NCI-H510A treated with DMSO at 0.1 percent for 48 hours (cell line): ENCODE measurements around the gene LMX1B.
"Not testable (repeated sequence)": the region's sequence is repeated elsewhere in the genome, so short reads cannot be mapped to it uniquely, and the experiment has no call there.

Source experiments
- DNase-seq: peaks from one replicate; lab custom pipeline; 2025; lab: John Stamatoyannopoulos, UW

LMX1B gene

GRCh38 chr9:126633881-126634558 lies 20.3 kb downstream of the LMX1B start:
- no peak for DNase-seq

DNA sequence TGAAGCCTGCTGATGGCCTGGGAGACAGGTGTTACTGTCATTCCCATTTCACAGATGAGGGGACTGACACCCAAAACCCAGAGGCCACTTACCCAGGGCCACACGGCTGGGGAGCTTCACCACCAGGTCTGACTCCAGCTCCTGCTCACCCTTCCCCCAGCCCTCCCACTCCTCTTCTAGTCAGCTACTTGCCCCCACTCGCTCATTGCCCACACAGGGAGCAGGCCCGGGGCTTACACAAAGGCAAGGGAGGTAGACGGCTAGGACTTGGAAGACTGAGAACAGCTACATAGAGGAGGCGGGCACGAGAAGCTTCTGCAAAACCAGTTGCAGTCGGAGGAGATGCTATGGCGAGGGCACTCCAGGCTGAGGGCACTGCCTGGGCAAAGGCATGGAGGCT lies 21.3 kb downstream of the LMX1B start:
- DNase-seq, result no peak

DNA sequence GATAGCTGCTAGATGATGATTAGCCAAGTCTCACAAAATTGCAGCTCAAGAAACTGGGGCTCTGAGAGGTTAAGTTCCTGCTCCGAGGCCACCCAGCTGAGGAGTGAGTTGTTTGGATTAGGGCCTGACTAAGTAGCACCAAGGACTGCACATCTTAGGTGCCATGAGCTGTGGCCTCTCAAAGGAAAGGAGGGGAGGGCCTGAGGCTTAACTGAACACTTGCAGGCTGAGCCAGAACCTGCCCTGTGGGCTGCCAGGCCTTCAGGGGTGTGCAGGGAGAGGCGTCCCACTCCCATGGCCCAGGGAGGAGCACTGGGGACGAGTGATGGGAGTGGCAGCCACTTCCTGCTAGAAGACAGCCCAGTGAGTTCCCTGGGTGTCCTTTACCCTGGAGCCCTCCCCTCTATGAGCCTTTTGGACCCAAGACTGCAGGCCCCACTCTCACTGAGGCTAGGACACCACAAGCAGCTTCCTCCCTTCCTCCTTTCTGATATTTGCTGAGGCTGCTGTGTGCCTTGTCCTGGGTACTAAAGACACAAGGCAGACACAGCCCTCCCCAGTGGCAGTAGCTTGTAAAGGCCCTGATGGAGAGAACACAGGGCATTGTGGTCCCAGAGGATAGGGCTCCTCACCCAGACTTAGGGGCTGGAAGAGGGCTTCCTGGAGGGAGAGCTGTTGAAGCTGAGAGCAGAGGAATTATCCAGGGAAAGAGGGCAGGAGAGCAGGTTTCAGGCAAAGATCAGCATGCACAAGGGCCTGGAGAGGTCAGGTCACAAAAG lies 22.1 kb downstream of the LMX1B start:
- DNase-seq, result no peak

- DNase-seq, result no peak
Observed at GRCh38 chr9:126636983-126637798, 23.5 kb downstream of the LMX1B start.

DNA sequence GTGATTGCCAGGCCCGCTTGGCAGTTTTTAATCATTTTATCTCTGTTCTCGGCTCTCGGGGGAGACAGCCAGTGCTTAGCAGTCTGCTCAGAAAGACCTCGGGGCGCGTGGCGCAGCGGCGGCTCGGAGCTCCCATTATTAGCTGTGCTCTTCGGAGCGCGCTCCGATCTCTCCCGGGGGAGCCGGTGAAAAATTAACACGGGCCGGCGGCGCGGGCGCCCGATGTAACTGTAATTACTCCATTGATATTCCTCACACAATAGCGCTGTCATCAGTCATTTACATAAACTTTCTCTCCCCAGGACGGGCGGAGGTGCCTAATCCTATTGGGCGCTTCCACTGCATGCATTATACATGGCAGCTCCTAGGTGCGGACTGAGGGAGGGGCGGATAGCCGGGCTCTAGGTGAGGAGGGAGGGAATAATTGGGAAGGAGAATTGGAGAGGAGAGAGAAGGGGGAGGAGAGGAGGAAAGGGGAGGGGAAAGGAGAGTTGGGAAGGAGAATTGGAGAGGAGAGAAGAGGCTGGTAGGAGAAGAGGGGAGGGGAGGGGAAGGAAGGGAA lies 24.9 kb downstream of the LMX1B start:
- peak; percentile 32 for DNase-seq

DNA sequence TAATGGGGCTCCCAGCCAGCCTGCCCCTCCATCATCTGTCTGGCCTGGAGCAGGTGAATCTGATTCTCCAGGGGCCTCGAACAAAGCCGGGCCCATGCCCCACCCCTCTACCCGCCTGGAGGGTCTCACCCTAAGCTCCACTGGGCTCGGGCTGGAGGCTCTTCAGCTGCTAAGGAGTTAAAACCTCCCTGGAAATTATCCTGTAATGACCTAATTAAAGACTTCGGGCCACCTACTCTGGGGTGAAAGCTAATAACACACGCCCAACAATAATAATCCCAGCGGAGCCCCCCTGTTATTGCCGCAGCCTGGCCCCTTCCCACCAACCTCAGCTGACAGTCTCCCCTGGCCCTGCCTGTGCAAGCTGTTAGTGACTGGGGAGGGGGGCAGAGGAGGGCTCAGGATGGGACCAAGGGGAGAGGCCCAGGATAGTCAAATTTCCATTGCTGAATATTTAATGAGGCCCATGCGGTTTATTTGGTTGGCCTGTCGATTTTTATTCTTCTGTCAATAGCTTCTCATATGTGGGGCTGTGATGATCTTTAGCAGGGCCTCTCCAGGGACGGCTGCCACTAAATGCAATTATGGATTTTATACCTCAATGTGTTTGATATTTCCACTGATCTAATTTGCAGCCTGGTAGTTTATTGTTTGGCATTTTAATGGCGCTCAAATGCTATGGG lies 25.7 kb downstream of the LMX1B start:
- DNase-seq, result no peak

DNA sequence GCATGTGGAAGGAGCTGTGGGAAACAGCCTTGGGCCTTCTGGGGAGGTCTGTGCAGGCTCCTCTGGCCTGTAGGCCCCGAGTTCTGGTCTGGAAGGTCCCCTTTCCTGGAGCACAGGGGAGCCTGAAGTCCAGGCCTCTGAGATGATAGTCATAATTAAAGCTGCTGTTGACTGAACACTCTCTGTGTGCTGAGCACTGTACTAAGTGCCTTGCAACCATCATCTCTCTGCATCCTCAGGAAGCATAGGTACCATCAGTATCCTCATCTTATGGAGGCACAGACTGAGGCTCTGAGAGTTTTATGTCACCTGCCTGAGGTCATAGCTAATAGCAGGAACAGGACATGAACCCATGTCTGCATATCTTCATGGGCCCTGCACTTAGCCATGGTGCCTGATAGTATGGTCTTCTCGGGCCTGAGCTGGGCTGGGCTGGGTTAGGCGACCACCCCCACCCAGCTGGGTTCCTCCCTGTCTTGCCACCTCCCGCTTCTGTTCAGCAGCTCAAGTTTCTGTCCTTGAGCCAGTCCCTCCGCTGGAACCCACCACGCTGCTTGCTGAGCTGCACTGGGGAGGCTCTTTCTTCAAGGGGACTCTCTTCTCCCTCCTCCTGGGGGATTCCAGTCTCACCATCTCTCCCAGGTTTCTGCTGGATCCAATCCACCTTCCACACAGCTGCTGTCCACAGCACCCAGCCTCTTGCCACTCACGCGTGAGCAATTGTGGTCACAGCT lies 27.6 kb downstream of the LMX1B start:
- DNase-seq, result no peak

GRCh38 chr9:126642010-126642744 lies 28.4 kb downstream of the LMX1B start:
- no peak for DNase-seq

- no peak for DNase-seq
Observed at GRCh38 chr9:126642839-126643238, 29.1 kb downstream of the LMX1B start.

GRCh38 chr9:126643945-126644527 lies 30.3 kb downstream of the LMX1B start:
- peak; percentile 46 for DNase-seq

DNA sequence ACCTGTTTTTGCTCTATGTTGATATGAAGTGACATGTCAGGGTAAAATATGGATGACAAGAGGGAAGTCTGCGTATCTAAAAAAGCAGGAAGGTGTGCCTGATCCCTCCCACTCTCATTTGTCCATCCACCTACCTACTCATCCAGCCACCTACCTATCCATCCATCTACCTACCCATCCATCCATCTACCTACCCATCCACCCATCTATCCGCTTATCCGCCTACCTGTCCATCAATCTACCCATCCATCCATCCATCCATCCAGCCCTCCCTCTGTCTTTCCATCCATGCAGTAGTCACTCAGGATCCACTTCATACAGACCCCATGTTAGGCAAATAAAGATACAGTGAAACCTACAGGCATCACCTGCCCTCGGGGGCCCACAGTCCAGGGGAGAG lies 32.4 kb downstream of the LMX1B start:
- DNase-seq, result no peak

GRCh38 chr9:126647585-126648411 lies 34.1 kb downstream of the LMX1B start:
- no peak for DNase-seq

DNA sequence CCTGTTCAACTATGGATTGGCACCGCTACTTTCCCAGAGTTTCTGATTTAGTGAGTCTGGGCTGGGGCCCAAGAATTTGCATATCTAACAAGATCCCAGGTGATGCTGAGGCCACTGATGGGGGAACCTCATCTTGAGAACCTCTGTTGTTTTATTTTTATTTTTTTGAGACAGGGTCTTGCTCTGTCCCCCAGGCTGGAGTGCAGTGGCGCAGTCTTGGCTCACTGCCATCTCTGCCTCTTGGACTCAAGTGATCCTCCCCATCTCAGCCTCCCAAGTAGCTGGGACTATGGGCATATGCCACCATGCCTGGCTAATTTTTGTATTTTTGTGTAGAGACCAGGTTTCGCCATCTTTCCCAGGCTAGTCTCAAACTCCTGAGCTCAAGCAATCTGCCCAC lies 35.7 kb downstream of the LMX1B start:
- no peak for DNase-seq

DNA sequence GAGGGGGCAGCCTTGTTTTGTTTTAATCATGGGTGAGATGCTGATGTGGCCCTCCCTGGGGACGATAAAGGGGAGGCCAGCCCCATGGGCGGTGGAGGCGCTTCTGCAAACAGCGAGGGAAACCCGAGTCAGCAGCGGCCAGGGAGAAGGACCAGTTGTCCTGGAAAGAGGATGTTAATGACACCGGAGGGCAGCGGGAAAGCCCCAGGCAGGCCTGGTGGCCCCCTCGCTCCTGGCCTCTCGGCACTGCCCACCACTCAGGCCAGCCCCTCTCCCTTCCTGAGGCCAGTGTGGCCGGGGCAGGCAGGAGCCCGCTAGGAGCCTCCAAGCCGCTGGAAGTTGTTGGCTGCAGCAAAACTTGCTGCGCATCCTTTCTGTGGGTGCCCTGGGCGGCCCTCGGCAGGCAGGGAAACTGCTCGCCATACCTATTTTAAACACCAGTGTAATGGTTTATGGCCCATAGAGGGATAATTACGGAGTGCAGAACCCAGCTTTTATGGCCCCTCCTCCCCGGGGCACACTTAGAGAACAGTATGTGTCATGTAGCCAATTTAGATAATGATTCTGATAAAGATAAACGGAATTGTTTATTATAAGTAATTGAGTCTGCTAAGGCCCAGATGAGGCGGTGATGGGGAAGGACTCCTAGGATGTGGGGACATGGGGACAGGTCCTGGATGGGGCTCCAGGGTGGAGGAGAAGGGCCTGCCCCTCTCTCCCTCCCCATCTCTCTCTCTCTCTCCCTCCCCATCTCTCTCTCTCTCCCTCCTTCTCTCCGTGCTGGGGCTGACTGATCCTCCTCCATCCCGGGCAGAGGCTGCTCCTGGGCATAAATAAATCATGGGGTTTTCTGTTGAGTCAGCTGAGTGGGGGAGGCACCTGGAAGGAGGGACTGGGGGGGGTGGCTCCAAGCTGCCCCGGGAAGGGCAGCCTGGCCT lies 36.9 kb downstream of the LMX1B start:
- DNase-seq, result no peak

DNA sequence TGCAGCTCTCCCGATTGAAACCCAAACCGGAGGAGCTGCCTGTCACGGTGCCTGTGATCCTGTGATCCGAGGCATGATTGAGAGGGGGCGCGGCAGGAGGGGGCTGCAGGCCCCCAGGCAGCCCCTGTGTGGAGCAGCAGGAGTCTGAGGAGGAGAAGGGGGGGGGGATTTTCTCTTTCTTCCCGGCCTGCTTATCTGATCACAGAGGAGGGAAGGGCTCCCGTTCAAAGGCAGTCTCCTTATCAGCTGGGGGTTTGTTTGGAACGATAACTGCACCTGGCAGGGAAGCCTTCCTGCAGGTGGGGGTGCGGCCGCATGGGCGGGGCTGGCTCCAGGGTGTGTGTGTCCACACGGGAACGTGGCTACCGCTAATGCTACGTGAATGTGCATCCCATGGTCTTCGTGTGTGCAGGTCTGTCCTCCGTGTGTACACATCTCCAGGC lies 38.4 kb downstream of the LMX1B start:
- no peak for DNase-seq

DNA sequence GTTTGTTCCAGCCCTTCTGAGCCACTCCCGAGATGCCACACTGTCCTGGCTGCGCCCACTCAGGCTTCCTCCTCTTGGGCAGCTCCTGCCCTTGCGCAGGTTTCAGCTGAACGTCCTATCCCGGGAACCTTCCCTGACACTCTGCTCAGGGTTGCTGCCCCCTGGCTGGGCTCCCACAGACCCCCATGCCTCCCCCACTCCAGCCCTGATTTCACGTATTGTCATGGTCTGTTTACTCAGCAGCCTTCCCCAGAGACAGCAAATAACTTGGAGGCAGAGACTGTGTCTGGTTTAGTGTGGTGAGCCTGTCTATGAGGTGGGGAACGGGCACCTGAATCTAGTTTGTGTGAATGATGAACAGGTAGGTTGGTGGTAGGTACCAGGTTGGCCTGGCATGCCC lies 40.4 kb downstream of the LMX1B start:
- no peak for DNase-seq

DNA sequence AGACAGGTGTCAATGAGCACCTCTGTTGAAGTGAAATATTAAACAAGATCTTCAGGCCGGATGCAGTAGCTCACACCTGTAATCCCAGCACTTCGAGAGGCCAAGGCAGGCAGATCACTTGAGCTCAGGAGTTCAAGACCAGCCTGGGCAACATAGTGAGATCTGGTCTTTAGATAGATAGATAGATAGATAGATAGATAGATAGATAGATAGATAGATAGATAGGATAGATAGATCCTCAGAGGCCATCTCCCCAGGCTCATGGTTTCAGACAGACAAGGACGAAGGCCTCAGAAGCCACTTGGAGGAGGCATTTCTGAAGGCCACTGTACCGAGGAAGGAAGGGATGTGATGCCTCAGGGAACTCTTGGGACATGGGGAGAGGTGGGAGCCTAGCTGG lies 42.5 kb downstream of the LMX1B start:
- not testable (repeated sequence) for DNase-seq
